Activated T-helper 1 cell treated with anti-CD3 and anti-CD28 coated beads, Interleukin-12 subunit alpha, Interleukin-12 subunit beta, Interleukin-2, Interleukin-4 antibody, amounts not matched to agents 30 ng/mL and 10 ng/mL and 1 ng/mL, durations not matched to agents 14 hours and 24 hours and 36 hours (primary cell): ENCODE measurements around the gene CSNK1A1L. TPM values are rescaled to one million over a fixed set of nuclear protein-coding genes. Genes with fewer than 3 reads are reported as not detected.
A peak's percentile ranks its signal among the peaks of the same experiment; 100 is the strongest.
"Not testable (repeated sequence)": the region's sequence is repeated elsewhere in the genome, so short reads cannot be mapped to it uniquely, and the experiment has no call there.

Experiments used
- DNase-seq: peaks from one replicate; pipeline ENCODE4 v3.0.0; 2021; ENCODE audit warnings: low spot score
- H3K27ac Mint-ChIP-seq: one replicate; pipeline ENCODE4 v1.8.0; 2021; ENCODE audit warnings: mild to moderate bottlenecking, mixed read lengths
- H3K27me3 Mint-ChIP-seq: one replicate; pipeline ENCODE4 v1.8.0; 2022; ENCODE audit warnings: mild to moderate bottlenecking, moderate library complexity, mixed read lengths; ENCODE audit not compliant: insufficient read depth
- H3K36me3 Mint-ChIP-seq: one replicate; pipeline ENCODE4 v1.8.0; 2021; ENCODE audit warnings: low read depth, mixed read lengths
- H3K4me1 Mint-ChIP-seq: one replicate; pipeline ENCODE4 v1.8.0; 2021; ENCODE audit warnings: low read depth, mixed read lengths
- H3K4me3 Mint-ChIP-seq: one replicate; pipeline ENCODE4 v1.8.0; 2021; ENCODE audit warnings: mild to moderate bottlenecking, moderate library complexity, mixed read lengths
- H3K9me3 Mint-ChIP-seq: one replicate; pipeline ENCODE4 v1.8.0; 2021; ENCODE audit warnings: mixed read lengths
- intact Hi-C: fragments of 100-400 bp; cut with micrococcal nuclease; formaldehyde crosslinking; loops from one replicate; pipeline ENCODE4 v1.15.1; 2024
- total RNA-seq: library from RNA; stranded (reverse); gene quantifications from 2 replicates; pipeline ENCODE4 v1.2.3, GENCODE V29; 2022

CSNK1A1L gene
- total RNA-seq, 1 donor from 2014 or later, result not detected

DNA sequence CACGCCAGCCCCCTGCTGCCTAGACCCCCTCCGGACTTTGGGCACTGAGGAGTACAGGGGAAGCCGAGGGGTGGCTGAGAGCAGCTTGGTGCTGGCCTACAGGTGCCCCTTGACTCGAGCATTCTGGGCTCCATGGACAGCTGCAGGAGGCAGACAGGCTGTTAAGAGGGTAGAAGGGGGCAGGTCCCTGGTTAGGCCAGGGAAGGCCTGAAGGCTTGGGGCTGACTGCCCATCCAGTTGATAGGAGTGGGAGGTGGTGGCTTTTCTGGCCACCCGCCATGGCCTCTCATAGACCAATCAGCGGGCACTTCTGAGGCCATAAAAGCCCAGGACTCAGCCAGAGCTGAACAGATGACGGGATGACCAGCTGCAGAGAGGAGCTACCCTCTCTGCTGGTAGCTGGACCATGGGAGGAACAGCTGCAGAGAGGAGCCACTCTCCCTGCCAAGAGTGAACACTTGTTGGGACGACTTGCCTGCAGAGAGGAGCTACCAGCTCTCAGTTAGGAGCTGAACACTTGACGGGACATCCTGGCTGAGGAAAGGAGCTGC, 35.2 kb downstream of the CSNK1A1L start:
- Mint-ChIP-seq H3K27ac (no peak overlapping the region), H3K27me3 (peaks cover 10% of the 10 kb centered on the region), H3K36me3 (no peaks in the 10 kb centered on the region), H3K4me3 (no peak overlapping the region), H3K9me3 (no peaks in the 10 kb centered on the region), H3K4me1 (no peaks in the 10 kb centered on the region)
- intact Hi-C loops, result loop anchor here (5.0 to 10.0 kb wide), 2 partner anchors 535 to 1847 kb away; no protein-coding TSS in a partner anchor
- DNase-seq, result no peak

DNA sequence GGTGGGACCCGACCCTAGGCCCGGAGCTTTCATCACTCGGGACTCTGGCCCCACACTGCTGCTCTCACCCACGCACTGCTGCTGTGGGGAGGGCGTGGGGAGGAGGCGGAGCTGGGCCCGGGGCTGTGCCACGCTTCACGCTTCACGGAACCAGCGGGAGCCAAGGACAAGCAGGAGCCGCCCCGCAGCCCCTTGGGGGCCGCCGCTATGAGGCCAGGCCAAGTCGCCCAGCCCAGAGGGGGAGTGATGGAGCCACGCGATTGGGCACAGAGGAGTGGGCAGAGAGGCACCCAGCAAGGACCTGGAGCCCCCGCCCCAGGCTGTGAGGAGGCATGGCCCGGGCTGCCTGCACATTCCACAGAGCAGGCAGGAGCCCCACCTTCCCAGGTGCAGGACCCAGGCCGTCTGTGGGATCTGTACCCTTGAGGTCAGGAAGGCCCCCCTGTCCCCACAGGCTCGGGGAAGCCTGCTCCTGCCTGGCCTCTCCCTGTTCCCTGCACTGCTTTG, 35.8 kb downstream of the CSNK1A1L start:
- DNase-seq, result no peak

DNA sequence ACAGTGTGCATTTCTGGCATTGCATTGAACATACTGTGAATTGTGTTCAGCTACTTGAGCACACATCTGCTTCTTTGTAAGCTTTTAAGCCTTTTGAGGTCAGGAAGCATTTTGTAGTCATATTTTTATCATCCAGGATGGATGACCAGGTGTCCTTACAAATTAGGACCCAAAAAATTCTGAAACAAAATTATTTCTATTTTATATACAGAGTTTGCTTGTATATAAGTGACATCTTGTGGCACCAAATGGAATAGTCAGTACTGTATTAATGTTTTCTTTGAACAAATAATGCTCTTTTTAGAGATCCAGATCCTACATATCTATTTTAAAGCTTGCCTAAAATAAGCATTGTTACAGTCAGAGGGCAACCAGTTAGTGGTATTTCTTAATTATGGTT, 36.5 kb downstream of the CSNK1A1L start:
- intact Hi-C loops, result no loop called here
- no peak overlapping the region for H3K27ac Mint-ChIP-seq
- no peaks in the 10 kb centered on the region for H3K9me3 Mint-ChIP-seq
- no peaks in the 10 kb centered on the region for H3K4me1 Mint-ChIP-seq
- no peaks in the 10 kb centered on the region for H3K36me3 Mint-ChIP-seq
- H3K27me3 Mint-ChIP-seq, result peaks cover 14% of the 10 kb centered on the region
- DNase-seq, result no peak
- no peak overlapping the region for H3K4me3 Mint-ChIP-seq

More for the DNA sequence above, 35.8 kb downstream of the CSNK1A1L start:
- Mint-ChIP-seq H3K4me3 (no peak overlapping the region), H3K9me3 (no peaks in the 10 kb centered on the region), H3K27me3 (peaks cover 11% of the 10 kb centered on the region), H3K27ac (no peak overlapping the region), H3K4me1 (no peaks in the 10 kb centered on the region), H3K36me3 (no peaks in the 10 kb centered on the region)
- intact Hi-C loops, result loop anchor here (5.0 to 10.0 kb wide), 2 partner anchors 535 to 1848 kb away; no protein-coding TSS in a partner anchor

DNA sequence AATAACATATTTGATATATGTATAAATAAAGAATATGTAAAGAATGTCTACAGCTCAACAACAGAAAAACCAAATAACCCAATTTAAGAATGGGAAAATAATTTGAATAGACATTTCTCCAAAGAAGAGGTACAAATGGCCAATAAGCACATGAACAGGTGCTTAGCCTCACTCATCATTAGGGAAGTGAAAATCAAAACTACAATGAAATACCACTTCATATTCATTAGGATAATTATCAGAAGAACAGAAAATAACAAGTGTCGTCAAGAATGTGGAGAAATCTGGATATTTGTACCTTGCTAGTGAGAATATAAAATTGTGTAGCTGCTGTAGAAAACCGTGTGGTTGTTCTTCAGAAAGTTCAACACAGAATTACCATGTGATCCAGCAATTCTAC, 37.6 kb downstream of the CSNK1A1L start:
- intact Hi-C loops, result no loop called here
- no peak for DNase-seq
- no peak overlapping the region for H3K4me3 Mint-ChIP-seq
- H3K36me3 Mint-ChIP-seq, result no peaks in the 10 kb centered on the region
- H3K4me1 Mint-ChIP-seq, result no peaks in the 10 kb centered on the region
- H3K9me3 Mint-ChIP-seq, result no peaks in the 10 kb centered on the region
- H3K27ac Mint-ChIP-seq, result no peak overlapping the region
- H3K27me3 Mint-ChIP-seq, result peaks cover 13% of the 10 kb centered on the region

DNA sequence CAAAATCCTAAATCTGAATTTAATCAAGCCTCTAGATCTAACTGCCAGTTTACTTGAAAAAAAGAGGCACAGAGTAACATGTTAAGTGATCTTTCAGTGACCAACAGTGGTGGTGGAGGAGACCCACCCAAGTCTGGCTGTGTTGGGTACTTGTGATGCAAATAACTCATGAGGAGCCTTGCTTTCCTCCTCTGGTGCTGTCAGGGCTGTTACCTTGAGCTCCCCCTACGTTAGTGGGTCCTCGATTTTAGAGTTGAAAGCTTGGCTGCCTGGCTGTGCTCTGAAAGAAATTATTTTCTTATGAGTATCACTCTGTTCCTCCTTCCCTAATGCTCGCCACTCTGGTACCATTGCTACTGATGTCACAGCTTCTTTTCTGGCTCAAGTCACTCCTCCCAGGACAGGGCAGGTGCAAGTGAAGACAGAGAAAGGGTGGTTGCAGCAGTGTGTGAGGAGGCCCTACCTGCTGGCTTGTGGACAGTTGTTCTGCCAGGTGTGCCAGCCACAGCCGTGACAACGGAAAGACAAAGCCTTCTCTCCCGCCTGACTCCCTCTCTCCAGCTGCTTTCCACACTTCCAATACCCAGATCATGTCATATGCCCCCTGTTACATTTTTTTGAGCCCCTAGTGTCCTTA, 39.5 kb downstream of the CSNK1A1L start:
- Mint-ChIP-seq H3K27me3 (peaks cover 11% of the 10 kb centered on the region), H3K36me3 (no peaks in the 10 kb centered on the region), H3K9me3 (no peaks in the 10 kb centered on the region), H3K27ac (no peak overlapping the region), H3K4me1 (no peaks in the 10 kb centered on the region), H3K4me3 (no peak overlapping the region)
- no peak for DNase-seq
- intact Hi-C loops, result no loop called here

DNA sequence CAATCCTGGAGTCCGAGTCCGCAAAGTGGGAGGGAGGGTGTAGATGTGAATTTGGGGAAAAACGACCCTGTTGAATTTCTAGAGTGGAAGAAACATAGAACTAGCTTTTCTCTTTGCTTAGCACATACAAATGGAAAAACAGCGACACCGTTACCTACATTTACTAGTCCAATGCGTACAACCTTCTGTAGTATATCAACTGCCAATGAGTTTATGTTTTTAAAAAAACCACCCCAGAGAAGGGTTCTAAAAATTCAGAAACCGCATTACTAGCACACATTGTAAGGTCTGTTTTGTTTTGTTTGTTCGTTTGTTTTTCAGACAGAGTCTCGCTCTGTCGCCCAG, 45.6 kb downstream of the CSNK1A1L start:
- peaks cover 16% of the 10 kb centered on the region for H3K36me3 Mint-ChIP-seq
- DNase-seq, result no peak
- peaks cover 11% of the 10 kb centered on the region for H3K4me1 Mint-ChIP-seq
- intact Hi-C loops, result loop anchor here (1.0 to 5.0 kb wide), 7 partner anchors 49 to 1977 kb away; partner anchors contain the start of genes EXOSC8, NHLRC3, PROSER1 and RFXAP
- peaks cover 8% of the 10 kb centered on the region for H3K27me3 Mint-ChIP-seq
- H3K9me3 Mint-ChIP-seq, result no peaks in the 10 kb centered on the region
- peak overlapping the region; percentile 96 for H3K4me3 Mint-ChIP-seq
- H3K27ac Mint-ChIP-seq, result peak overlapping the region; percentile 96

DNA sequence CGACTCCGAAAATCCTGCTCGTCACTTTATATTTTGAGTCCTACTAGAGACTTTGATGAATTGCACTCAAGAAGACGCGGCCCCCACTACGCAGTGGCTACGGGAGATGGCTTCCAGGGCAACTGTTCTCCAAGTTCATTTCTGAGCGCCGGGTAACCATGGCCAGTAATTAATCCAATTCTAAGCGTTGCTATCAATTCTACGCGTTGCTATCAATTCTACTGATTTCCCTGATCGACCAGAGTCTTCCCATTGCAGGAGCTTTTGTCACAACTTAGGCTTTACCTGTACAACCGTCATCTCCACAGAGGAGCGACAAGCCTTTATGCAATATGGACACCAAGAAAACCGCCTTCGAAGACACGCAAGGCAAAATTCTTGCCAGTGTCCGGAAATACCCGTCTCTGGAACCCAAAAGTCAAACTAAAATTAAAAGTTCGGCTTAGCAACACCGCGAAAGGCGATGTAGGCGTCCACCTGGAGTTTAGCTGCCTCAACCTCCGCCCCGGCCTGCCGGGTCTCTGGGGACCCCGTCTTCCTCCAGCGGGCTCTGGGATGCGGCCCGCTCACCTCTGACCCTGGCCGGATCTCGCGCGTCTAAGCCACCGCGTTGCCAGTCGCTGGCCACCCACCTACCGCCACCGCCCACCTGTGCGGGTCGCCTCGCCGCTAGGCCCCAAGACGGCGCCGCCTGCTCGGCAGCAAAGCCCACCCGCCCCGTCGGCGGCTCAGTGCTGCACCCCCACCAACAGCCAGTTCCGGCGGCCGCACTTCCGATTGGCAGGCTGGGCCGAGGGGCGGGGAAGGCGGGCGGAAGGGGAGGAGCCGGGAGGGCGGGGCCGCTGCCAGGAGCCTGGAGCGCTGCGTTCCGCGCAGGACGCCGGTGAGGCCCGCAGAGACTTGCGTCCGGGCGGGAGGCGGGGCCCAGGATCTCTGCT, 46.3 kb downstream of the CSNK1A1L start, which contains the start of gene SUPT20H:
SUPT20H (minus strand) TSS at position 779 of the 938 bp plus-strand sequence. CDS start 8,198 bp downstream, outside the sequence.
- H3K4me1 Mint-ChIP-seq, result peaks cover 11% of the 10 kb centered on the region
- H3K4me3 Mint-ChIP-seq, result peak within 1 kb of the TSS; percentile 96
- peak; percentile 86 for DNase-seq
- peaks cover 3% of the 10 kb centered on the region for H3K27me3 Mint-ChIP-seq
- intact Hi-C loops, result loop anchor here (1.0 to 5.0 kb wide), 6 partner anchors 48 to 1978 kb away; partner anchors contain the start of genes EXOSC8, NHLRC3, PROSER1 and RFXAP
- H3K36me3 Mint-ChIP-seq, result peaks cover 18% of the 10 kb centered on the region
- H3K27ac Mint-ChIP-seq, result peak within 1 kb of the TSS; percentile 96
- H3K9me3 Mint-ChIP-seq, result no peaks in the 10 kb centered on the region

DNA sequence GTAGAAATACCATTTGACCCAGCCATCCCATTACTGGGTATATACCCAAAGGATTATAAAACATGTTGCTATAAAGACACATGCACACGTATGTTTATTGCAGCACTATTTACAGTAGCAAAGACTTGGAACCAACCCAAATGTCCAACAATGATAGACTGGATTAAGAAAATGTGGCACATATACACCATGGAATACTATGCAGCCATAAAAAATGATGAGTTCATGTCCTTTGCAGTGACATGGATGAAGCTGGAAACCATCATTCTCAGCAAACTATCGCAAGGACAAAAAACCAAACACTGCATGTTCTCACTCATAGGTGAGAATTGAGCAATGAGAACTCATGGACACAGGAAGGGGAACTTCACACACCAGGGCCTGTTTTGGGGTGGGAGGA, 49.2 kb downstream of the CSNK1A1L start:
- DNase-seq, H3K27ac Mint-ChIP-seq, H3K9me3 Mint-ChIP-seq, H3K4me3 Mint-ChIP-seq, H3K27me3 Mint-ChIP-seq: not testable (repeated sequence)
- H3K4me1 Mint-ChIP-seq, result peaks cover 31% of the 10 kb centered on the region
- intact Hi-C loops, result loop anchor here (5.0 kb wide), 1 partner anchor 1981 kb away; the partner anchor contains the start of genes NHLRC3 and PROSER1
- peaks cover 36% of the 10 kb centered on the region for H3K36me3 Mint-ChIP-seq

Other genes starting within 250 kb of the CSNK1A1L start
- 0.08 TPM in 1 of 2 replicates, not detected in the other for gene SMAD9, start 185.4 kb downstream of the CSNK1A1L start, total RNA-seq
- 52.5 and 53.2 TPM in 2 replicates for gene ALG5, start 106.3 kb downstream of the CSNK1A1L start, total RNA-seq
- gene EXOSC8, start 104.9 kb downstream of the CSNK1A1L start, total RNA-seq, result 139 and 143 TPM in 2 replicates
- gene SUPT20H, start 46.0 kb downstream of the CSNK1A1L start, total RNA-seq, result 73.2 and 75.7 TPM in 2 replicates